Measurements from ENCODE around the gene YPEL1. TPM values are rescaled to one million over a fixed set of nuclear protein-coding genes. Genes with fewer than 3 reads are reported as not detected.

The YPEL1 gene
- total and polyA plus RNA-seq, 10 of the 15 experiments (the other 5 are each of a cell fraction or from before 2014, with no cell fraction given) = 0.13 to 5.0 (median 1.6) TPM

DNA sequence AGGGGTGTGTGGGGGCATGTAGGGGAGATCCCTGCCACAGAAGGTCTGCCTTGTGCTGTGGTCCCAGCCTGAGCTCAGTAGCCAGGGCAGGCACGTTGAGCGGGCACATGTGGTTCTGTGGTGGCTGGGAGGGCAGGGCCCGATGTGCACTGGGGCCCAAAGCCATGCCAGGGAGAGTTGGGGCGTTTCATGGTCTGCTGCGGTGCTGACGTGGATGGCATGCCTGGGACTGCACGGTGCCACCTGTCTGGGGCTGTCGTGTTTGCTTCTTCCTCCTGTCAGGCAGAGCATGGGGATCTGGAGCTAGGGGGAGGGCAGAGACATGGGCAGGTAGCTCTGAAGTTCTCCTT lies 50.5 kb downstream of the YPEL1 start:
- ChIA-PET SMC1A (ENCODE audit: uncharacterized antibody, unreplicated experiment) (no interaction called here), CTCF (no interaction called here), POLR2A (interaction anchor here (0.5 kb wide), 1 partner anchor 54 kb away, joined by 8 read pairs; no protein-coding TSS in a partner anchor), RAD21 (ENCODE audit: unreplicated experiment) (no interaction called here)
- no TSS peak for BruUV-seq (replicated peaks)
- Histone ChIP-seq H4K20me1 (ENCODE audit: control insufficient read depth, insufficient read depth) (no peaks in the 10 kb centered on the region), H3K9ac (ENCODE audit: control insufficient read depth, insufficient read depth, low read length) (no peak overlapping the region), H3K4me1 (ENCODE audit: control insufficient read depth, insufficient read depth, low read length) (peaks cover 21% of the 10 kb centered on the region), H3K27me3 (replicated peaks in 1 of 2; ENCODE audit: control insufficient read depth in 2 of 2, insufficient read depth in 2 of 2, low read length in 1 of 2) (no peaks in the 10 kb centered on the region), H3K4me2 (ENCODE audit: control insufficient read depth, insufficient read depth) (no peak overlapping the region), H3K9me3 (replicated peaks; ENCODE audit: control insufficient read depth, insufficient read depth, low read length) (no peaks in the 10 kb centered on the region), H2AFZ (ENCODE audit: control insufficient read depth, low read depth, low read length) (no peak overlapping the region), H3K36me3 (ENCODE audit: control insufficient read depth in 2 of 2, insufficient read depth in 2 of 2, low read length in 1 of 2) (peaks cover 24 to 30% of the 10 kb centered on the region in 2 experiments), H3K4me3 (no peak overlapping the region), H3K27ac (ENCODE audit: control insufficient read depth, insufficient read depth) (no peak overlapping the region), H3K79me2 (ENCODE audit: control insufficient read depth, insufficient read depth, low read length) (no peaks in the 10 kb centered on the region)
- DNase-seq (ENCODE audit: low read depth, low spot score) (no peak), FAIRE-seq (no peak), ATAC-seq (no peak)
- intact Hi-C loops (cut with micrococcal nuclease; ENCODE audit: unreplicated experiment) (no loop called here), in situ Hi-C loops (cut with MboI) (no loop called here)
- WGBS (ENCODE audit: insufficient coverage, insufficient replicate concordance, low lambda C conversion rate, missing lambda C conversion rate) = 86% methylated on average over 8 of the region's 8 CpGs
- TF ChIP-seq CHD1 (IDR thresholded peaks at IDR 0.05; ENCODE audit: low read depth, low read length) = no peak
- TF ChIP-seq, protein P1, sequence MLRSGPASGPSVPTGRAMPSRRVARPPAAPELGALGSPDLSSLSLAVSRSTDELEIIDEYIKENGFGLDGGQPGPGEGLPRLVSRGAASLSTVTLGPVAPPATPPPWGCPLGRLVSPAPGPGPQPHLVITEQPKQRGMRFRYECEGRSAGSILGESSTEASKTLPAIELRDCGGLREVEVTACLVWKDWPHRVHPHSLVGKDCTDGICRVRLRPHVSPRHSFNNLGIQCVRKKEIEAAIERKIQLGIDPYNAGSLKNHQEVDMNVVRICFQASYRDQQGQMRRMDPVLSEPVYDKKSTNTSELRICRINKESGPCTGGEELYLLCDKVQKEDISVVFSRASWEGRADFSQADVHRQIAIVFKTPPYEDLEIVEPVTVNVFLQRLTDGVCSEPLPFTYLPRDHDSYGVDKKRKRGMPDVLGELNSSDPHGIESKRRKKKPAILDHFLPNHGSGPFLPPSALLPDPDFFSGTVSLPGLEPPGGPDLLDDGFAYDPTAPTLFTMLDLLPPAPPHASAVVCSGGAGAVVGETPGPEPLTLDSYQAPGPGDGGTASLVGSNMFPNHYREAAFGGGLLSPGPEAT (IDR thresholded peaks at IDR 0.05; ENCODE audit: low read depth) = no peak
- no peak for TF ChIP-seq SP1 (IDR thresholded peaks at IDR 0.05; ENCODE audit: low read depth, low read length)
- TF ChIP-seq, protein P2, sequence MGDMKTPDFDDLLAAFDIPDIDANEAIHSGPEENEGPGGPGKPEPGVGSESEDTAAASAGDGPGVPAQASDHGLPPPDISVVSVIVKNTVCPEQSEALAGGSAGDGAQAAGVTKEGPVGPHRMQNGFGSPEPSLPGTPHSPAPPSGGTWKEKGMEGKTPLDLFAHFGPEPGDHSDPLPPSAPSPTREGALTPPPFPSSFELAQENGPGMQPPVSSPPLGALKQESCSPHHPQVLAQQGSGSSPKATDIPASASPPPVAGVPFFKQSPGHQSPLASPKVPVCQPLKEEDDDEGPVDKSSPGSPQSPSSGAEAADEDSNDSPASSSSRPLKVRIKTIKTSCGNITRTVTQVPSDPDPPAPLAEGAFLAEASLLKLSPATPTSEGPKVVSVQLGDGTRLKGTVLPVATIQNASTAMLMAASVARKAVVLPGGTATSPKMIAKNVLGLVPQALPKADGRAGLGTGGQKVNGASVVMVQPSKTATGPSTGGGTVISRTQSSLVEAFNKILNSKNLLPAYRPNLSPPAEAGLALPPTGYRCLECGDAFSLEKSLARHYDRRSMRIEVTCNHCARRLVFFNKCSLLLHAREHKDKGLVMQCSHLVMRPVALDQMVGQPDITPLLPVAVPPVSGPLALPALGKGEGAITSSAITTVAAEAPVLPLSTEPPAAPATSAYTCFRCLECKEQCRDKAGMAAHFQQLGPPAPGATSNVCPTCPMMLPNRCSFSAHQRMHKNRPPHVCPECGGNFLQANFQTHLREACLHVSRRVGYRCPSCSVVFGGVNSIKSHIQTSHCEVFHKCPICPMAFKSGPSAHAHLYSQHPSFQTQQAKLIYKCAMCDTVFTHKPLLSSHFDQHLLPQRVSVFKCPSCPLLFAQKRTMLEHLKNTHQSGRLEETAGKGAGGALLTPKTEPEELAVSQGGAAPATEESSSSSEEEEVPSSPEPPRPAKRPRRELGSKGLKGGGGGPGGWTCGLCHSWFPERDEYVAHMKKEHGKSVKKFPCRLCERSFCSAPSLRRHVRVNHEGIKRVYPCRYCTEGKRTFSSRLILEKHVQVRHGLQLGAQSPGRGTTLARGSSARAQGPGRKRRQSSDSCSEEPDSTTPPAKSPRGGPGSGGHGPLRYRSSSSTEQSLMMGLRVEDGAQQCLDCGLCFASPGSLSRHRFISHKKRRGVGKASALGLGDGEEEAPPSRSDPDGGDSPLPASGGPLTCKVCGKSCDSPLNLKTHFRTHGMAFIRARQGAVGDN (IDR thresholded peaks at IDR 0.05) = no peak
- TF ChIP-seq, protein P3, sequence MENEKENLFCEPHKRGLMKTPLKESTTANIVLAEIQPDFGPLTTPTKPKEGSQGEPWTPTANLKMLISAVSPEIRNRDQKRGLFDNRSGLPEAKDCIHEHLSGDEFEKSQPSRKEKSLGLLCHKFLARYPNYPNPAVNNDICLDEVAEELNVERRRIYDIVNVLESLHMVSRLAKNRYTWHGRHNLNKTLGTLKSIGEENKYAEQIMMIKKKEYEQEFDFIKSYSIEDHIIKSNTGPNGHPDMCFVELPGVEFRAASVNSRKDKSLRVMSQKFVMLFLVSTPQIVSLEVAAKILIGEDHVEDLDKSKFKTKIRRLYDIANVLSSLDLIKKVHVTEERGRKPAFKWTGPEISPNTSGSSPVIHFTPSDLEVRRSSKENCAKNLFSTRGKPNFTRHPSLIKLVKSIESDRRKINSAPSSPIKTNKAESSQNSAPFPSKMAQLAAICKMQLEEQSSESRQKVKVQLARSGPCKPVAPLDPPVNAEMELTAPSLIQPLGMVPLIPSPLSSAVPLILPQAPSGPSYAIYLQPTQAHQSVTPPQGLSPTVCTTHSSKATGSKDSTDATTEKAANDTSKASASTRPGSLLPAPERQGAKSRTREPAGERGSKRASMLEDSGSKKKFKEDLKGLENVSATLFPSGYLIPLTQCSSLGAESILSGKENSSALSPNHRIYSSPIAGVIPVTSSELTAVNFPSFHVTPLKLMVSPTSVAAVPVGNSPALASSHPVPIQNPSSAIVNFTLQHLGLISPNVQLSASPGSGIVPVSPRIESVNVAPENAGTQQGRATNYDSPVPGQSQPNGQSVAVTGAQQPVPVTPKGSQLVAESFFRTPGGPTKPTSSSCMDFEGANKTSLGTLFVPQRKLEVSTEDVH (IDR thresholded peaks at IDR 0.05; ENCODE audit: low read depth, partially characterized antibody) = no peak
- TF ChIP-seq SUPT20H (IDR thresholded peaks at IDR 0.05; ENCODE audit: borderline replicate concordance, control insufficient read depth, low read depth, low read length) = no peak
- TF ChIP-seq JUNB (IDR thresholded peaks at IDR 0.05) = no peak
- TF ChIP-seq KDM1A (IDR thresholded peaks at IDR 0.05; ENCODE audit: borderline replicate concordance) = no peak
- TF ChIP-seq POU2F2 (IDR thresholded peaks at IDR 0.05; ENCODE audit: borderline replicate concordance, low read depth, low read length) = no peak
- no peak for TF ChIP-seq NR2F1 (conservative IDR thresholded peaks at IDR 0.05)
- TF ChIP-seq TCF12 (IDR thresholded peaks at IDR 0.05; ENCODE audit: low read depth, low read length) = no peak
- TF ChIP-seq, protein P4, sequence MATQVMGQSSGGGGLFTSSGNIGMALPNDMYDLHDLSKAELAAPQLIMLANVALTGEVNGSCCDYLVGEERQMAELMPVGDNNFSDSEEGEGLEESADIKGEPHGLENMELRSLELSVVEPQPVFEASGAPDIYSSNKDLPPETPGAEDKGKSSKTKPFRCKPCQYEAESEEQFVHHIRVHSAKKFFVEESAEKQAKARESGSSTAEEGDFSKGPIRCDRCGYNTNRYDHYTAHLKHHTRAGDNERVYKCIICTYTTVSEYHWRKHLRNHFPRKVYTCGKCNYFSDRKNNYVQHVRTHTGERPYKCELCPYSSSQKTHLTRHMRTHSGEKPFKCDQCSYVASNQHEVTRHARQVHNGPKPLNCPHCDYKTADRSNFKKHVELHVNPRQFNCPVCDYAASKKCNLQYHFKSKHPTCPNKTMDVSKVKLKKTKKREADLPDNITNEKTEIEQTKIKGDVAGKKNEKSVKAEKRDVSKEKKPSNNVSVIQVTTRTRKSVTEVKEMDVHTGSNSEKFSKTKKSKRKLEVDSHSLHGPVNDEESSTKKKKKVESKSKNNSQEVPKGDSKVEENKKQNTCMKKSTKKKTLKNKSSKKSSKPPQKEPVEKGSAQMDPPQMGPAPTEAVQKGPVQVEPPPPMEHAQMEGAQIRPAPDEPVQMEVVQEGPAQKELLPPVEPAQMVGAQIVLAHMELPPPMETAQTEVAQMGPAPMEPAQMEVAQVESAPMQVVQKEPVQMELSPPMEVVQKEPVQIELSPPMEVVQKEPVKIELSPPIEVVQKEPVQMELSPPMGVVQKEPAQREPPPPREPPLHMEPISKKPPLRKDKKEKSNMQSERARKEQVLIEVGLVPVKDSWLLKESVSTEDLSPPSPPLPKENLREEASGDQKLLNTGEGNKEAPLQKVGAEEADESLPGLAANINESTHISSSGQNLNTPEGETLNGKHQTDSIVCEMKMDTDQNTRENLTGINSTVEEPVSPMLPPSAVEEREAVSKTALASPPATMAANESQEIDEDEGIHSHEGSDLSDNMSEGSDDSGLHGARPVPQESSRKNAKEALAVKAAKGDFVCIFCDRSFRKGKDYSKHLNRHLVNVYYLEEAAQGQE (IDR thresholded peaks at IDR 0.05; ENCODE audit: low read depth, low read length) = no peak
- no peak for TF ChIP-seq MYB (IDR thresholded peaks at IDR 0.05; ENCODE audit: borderline replicate concordance, low read depth, low read length)
- no peak for TF ChIP-seq BACH1 (IDR thresholded peaks at IDR 0.05; ENCODE audit: borderline replicate concordance)

Data from GM12878 (cell line).